Nephron (organoid): ENCODE data around the gene INO80.

ENCODE experiments used
- H3K27ac Mint-ChIP-seq, 3 experiments: 2 replicates each; pipeline ENCODE4 v1.8.0; 2020; ENCODE audit warnings: mixed read lengths in 3 of 3, mild to moderate bottlenecking in 2 of 3, moderate library complexity in 1 of 3
- H3K27me3 Mint-ChIP-seq: 2 replicates; pipeline ENCODE4 v1.8.0; 2021; ENCODE audit warnings: low read depth, mild to moderate bottlenecking, moderate library complexity, mixed read lengths
- H3K36me3 Mint-ChIP-seq: 2 replicates; pipeline ENCODE4 v1.8.0; 2020; ENCODE audit warnings: low read depth, mixed read lengths
- H3K4me1 Mint-ChIP-seq: 2 replicates; pipeline ENCODE4 v1.8.0; 2020; ENCODE audit warnings: mixed read lengths
- H3K4me3 Mint-ChIP-seq, 3 experiments: 2 replicates each; pipeline ENCODE4 v1.8.0; 2020; ENCODE audit warnings: mild to moderate bottlenecking in 3 of 3, mixed read lengths in 3 of 3, moderate library complexity in 2 of 3
- H3K9me3 Mint-ChIP-seq: 2 replicates; pipeline ENCODE4 v1.8.0; 2020; ENCODE audit warnings: mixed read lengths
- TF ChIP-seq, protein P1 (sequence below), 3 experiments: fragments of 200-600 bp; sonication (generic); IDR thresholded peaks; one replicate each; pipeline ENCODE4 v1.5.0; 2021; ENCODE audit warnings: antibody characterized with exemption in 3 of 3; ENCODE audit not compliant: unreplicated experiment in 3 of 3

The INO80 gene

DNA sequence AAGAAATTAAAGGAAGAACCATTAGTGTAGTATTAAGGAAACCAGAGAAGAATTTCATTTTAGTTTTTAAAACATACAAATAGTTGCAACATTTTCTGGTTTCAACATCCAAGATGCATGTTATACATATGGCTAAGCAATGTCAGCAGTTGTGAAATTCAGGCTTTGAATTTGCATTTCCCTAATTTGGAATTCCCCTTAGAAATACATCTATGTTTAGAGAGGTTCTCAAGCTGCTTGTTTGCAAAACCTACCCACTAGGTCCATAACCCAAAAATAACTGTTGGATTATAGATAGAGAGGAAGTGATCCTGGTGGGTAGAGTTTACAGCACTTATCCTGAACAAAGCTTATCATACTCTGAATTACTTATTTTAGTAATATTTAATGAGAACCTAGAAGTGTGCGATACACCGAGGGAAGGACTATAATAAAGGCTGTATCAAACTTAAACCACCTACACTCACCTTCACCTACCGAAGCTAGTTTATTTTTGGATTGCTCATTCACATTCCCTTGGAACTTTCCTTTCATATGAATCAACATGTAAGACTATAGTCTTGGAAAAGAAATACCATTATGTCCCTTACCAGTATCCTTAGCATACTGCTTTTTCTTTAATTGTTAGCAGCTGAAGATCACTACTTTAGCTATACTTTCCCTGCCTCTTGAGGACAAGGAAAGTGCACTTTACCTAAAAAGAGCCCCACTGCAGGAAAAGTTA, 102.2 kb downstream of the INO80 start:
- Mint-ChIP-seq H3K9me3 (no peaks in the 10 kb centered on the region), H3K36me3 (peaks cover 40% of the 10 kb centered on the region), H3K4me1 (peaks cover 5% of the 10 kb centered on the region), H3K4me3 (no peak overlapping the region), H3K27me3 (no peaks in the 10 kb centered on the region), H3K27ac (no peak overlapping the region)
- TF ChIP-seq, protein P1, sequence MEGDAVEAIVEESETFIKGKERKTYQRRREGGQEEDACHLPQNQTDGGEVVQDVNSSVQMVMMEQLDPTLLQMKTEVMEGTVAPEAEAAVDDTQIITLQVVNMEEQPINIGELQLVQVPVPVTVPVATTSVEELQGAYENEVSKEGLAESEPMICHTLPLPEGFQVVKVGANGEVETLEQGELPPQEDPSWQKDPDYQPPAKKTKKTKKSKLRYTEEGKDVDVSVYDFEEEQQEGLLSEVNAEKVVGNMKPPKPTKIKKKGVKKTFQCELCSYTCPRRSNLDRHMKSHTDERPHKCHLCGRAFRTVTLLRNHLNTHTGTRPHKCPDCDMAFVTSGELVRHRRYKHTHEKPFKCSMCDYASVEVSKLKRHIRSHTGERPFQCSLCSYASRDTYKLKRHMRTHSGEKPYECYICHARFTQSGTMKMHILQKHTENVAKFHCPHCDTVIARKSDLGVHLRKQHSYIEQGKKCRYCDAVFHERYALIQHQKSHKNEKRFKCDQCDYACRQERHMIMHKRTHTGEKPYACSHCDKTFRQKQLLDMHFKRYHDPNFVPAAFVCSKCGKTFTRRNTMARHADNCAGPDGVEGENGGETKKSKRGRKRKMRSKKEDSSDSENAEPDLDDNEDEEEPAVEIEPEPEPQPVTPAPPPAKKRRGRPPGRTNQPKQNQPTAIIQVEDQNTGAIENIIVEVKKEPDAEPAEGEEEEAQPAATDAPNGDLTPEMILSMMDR (IDR thresholded peaks at IDR 0.05; ENCODE audit: unreplicated experiment in 3 of 3): no peak

DNA sequence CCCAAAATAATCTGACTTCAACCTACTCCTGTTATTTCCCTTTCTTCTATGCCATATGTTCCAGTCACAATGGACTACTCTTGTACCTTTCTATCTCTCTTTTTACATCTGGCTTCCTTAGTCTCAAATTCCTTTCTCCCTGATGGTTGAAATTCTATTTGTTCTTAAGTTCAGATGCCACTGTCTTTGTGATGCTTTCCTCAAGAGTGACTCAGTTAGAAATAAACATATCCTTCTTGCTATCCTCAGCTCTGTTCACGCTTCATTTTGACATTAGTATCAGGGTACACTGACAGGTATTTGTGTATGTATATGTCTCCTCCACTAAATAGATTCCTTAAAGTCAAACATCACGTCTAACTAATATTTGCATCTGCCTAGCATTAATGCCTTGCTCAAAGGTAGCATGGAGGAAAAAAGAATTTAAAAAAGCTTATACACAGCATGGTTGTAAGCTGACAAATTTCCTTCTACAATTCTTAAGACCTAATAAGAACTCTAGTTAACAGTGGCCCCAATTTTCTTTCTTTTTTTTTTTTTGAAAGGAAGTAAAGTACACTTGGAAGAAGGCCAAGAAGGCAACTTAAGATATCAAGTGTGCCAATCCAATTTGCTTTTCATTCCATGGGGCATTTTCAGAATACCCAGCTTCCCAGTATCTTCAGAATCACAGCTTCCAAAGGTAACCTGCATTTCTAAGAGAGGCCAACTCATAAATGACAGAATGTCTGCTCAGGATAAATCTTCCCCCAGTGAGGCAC, 104.8 kb downstream of the INO80 start:
- no peaks in the 10 kb centered on the region for H3K9me3 Mint-ChIP-seq
- TF ChIP-seq, protein P1 (IDR thresholded peaks at IDR 0.05; ENCODE audit: unreplicated experiment in 3 of 3): no peak
- peaks cover 5% of the 10 kb centered on the region for H3K4me1 Mint-ChIP-seq
- no peak overlapping the region for H3K27ac Mint-ChIP-seq
- H3K27me3 Mint-ChIP-seq: no peaks in the 10 kb centered on the region
- no peak overlapping the region for H3K4me3 Mint-ChIP-seq
- H3K36me3 Mint-ChIP-seq: peaks cover 32% of the 10 kb centered on the region

DNA sequence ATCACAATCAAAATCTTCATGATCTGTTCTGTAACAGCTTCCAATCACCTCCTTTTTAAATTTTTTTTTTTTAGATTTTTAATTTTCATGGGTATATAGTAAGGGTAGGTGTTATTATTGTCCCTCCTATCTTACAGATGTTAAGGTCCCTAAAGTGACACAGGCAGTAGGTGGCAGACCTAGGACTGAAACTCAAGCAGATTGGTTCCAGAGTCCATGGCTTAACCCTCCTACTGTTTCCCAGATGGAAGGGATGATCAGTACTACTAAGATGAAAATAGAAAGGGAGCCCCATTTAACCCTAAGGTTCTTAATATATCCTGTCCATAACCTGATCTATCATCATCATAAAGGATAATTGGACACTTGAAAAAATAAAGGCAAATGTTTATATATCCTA, 105.7 kb downstream of the INO80 start:
- H3K4me1 Mint-ChIP-seq: peaks cover 5% of the 10 kb centered on the region
- peaks cover 36% of the 10 kb centered on the region for H3K36me3 Mint-ChIP-seq
- TF ChIP-seq, protein P1 (IDR thresholded peaks at IDR 0.05; ENCODE audit: unreplicated experiment in 3 of 3): no peak
- H3K27me3 Mint-ChIP-seq: no peaks in the 10 kb centered on the region
- H3K27ac Mint-ChIP-seq: no peak overlapping the region
- no peaks in the 10 kb centered on the region for H3K9me3 Mint-ChIP-seq
- H3K4me3 Mint-ChIP-seq: no peak overlapping the region

DNA sequence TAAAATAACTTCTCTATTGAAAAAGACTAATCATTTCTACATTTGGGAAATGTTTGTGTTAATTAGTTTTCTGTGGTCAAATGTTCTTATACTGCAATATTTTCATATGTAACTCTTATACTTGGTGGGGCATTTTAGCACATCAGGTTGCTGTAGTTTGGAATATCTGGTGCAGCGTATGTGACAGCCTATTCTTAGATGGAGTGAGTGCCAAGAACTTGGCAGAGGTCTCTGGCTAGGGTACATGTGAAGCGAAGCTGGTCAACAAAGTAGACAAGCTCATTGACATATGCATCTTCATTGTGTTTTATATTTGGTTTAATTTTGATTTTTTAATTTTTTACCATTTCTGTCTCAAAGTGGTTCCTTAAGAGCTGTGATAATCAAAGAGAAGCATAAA, 109.6 kb downstream of the INO80 start:
- TF ChIP-seq, protein P1 (IDR thresholded peaks at IDR 0.05; ENCODE audit: unreplicated experiment in 3 of 3): no peak
- Mint-ChIP-seq H3K4me1 (no peaks in the 10 kb centered on the region), H3K27ac (no peak overlapping the region), H3K27me3 (no peaks in the 10 kb centered on the region), H3K36me3 (peaks cover 36% of the 10 kb centered on the region), H3K4me3 (no peak overlapping the region), H3K9me3 (no peaks in the 10 kb centered on the region)

DNA sequence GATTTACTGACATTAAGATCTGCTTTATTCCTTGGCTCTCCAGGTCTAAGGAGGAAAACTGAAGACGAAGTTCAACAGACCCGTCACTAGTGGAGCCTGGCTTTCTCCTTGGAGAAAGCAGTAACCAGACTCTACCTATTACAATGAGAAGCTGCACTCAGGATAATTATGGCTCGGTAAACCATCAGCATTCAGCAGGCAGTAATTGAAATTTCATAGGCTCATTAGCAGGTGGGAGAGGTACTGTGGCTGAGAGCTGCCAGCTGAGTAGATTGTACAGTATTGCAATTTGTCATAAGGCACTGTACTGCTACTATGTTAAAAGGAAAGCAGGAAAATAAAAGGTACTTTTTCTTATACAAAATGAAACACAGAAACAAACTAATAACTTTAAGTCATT, 111.6 kb downstream of the INO80 start:
- Mint-ChIP-seq H3K4me1 (no peaks in the 10 kb centered on the region), H3K4me3 (no peak overlapping the region), H3K27ac (no peak overlapping the region), H3K27me3 (no peaks in the 10 kb centered on the region), H3K9me3 (no peaks in the 10 kb centered on the region), H3K36me3 (peaks cover 44% of the 10 kb centered on the region)
- TF ChIP-seq, protein P1 (IDR thresholded peaks at IDR 0.05; ENCODE audit: unreplicated experiment in 3 of 3): no peak
